Caco-2 (cell line): ENCODE data around the gene CALML3. TPM values are rescaled to one million over a fixed set of nuclear protein-coding genes. Genes with fewer than 3 reads are reported as not detected.

Experiments used
- BruUV-seq: library from RNA; stranded (reverse); fragments of 400-500 nt; replicated peaks from 2 replicates; lab custom pipeline; 2021; lab: Mats Ljungman, UMichigan
- CTCF ChIA-PET: fragments of 300-600 bp; sonication (Branson Sonifier 250); formaldehyde crosslinking; loops from one replicate; lab custom pipeline; 2022; ENCODE audit warnings: antibody characterized with exemption; lab: Charles Lee
- POLR2A ChIA-PET: fragments of 300-600 bp; sonication (Branson Sonifier 250); formaldehyde crosslinking; loops from one replicate; lab custom pipeline; 2022; ENCODE audit warnings: antibody characterized with exemption; lab: Charles Lee
- DNase-seq, 2 experiments: peaks; one replicate each; pipeline versions ENCODE4 v3.0.0 to v3.0.0-alpha.2; 2020 to 2022
- H3K27me3 ChIP-seq: replicated peaks from 2 replicates; pipeline ENCODE4 v1.6.0; 2011; ENCODE audit warnings: low read length; ENCODE audit not compliant: control insufficient read depth, insufficient read depth
- H3K36me3 ChIP-seq: 2 replicates; pipeline ENCODE4 v1.5.1; 2011; ENCODE audit warnings: low read length; ENCODE audit not compliant: control insufficient read depth, insufficient read depth
- H3K4me1 ChIP-seq: fragments of 250-450 bp; sonication (Bioruptor Pico); 2 replicates; pipeline ENCODE4 v1.5.1; 2020; ENCODE audit warnings: mild to moderate bottlenecking
- H3K4me3 ChIP-seq: 2 replicates; pipeline ENCODE4 v1.5.1; 2011; ENCODE audit warnings: low read depth, mild to moderate bottlenecking, control low read depth, low read length
- H3K9me3 ChIP-seq: fragments of 250-450 bp; sonication (Bioruptor Pico); 2 replicates; pipeline ENCODE4 v1.5.1; 2020; ENCODE audit warnings: mild to moderate bottlenecking, moderate library complexity
- H3K27ac Mint-ChIP-seq: one replicate; pipeline ENCODE4 v1.8.0; 2022; ENCODE audit warnings: mixed read lengths; ENCODE audit not compliant: unreplicated experiment
- H3K27me3 Mint-ChIP-seq: one replicate; pipeline ENCODE4 v1.8.0; 2022; ENCODE audit warnings: mixed read lengths; ENCODE audit not compliant: insufficient read depth, unreplicated experiment
- H3K36me3 Mint-ChIP-seq: one replicate; pipeline ENCODE4 v1.8.0; 2022; ENCODE audit warnings: mild to moderate bottlenecking, mixed read lengths; ENCODE audit not compliant: insufficient read depth, unreplicated experiment
- H3K4me1 Mint-ChIP-seq: one replicate; pipeline ENCODE4 v1.8.0; 2022; ENCODE audit warnings: low read depth, mixed read lengths; ENCODE audit not compliant: unreplicated experiment
- H3K4me3 Mint-ChIP-seq: one replicate; pipeline ENCODE4 v1.8.0; 2022; ENCODE audit warnings: mild to moderate bottlenecking, moderate library complexity, mixed read lengths; ENCODE audit not compliant: unreplicated experiment
- H3K9me3 Mint-ChIP-seq: one replicate; pipeline ENCODE4 v1.8.0; 2022; ENCODE audit warnings: mixed read lengths; ENCODE audit not compliant: unreplicated experiment
- CTCF ChIP-seq, 2 experiments: fragments of 200-600 bp in 1 of 2; IDR thresholded peaks; 1 replicate in 1 of 2; 2 replicates in 1 of 2; pipeline versions ENCODE4 v1.5.1 to v1.8.0; 2011 to 2022; ENCODE audit warnings: antibody characterized with exemption in 1 of 2, control low read depth in 1 of 2, inconsistent platforms in 1 of 2, low read depth in 1 of 2, low read length in 1 of 2, mild to moderate bottlenecking in 1 of 2, moderate library complexity in 1 of 2; ENCODE audit not compliant: insufficient read depth in 1 of 2, severe bottlenecking in 1 of 2, unreplicated experiment in 1 of 2
- intact Hi-C: fragments of 100-400 bp; cut with micrococcal nuclease; formaldehyde crosslinking; loops from one replicate; pipeline ENCODE4 v1.10.0; 2022; ENCODE audit not compliant: unreplicated experiment
- total RNA-seq: library from RNA; stranded (reverse); gene quantifications from 2 replicates; pipeline ENCODE4 v1.2.3, GENCODE V29; 2022

CALML3 gene
- total RNA-seq, 1 experiment from 2014 or later, result 0.18 TPM

DNA sequence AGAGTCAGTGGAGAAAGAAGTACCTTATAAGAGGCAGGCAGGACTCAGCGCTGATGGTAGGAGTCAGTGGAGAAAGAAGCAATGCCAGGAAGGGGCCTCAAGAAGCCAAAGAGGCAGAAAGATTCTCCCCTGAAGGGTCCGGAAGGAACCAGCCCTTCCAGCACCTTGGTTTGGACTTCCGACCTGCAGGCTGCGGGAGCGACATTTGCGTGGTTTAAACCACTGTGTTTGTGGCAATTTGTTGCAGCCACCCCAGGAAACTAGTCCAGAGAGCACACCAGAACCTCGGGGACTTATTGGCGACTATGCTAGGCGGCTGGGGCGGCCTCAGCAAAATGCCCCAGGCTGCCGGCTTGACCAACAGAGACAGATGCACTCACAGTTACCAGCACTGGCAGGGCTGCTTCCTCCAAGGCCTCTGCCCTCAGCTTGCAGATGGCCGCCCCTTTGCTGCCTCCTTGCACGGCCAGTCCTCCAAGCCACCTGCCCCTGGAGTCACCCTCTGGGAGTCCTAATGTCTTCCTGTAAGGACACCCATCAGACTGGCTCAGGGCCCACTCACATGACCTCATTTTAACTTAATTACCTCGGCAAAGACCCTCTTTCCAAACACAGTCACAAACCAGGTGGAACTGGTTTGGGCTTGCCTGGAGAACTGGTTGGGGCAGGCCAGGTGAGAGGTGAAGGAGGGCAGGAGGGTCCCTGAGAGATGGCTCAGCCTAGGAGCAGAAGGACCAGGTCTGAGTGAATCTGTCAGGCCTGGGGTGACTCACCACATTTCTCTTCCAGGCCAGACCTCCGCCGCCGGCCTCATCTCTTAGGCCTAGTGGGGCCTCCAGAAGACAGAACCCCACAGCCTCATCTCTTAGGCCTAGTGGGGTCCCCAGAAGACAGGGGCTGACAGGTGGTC is 26.1 kb downstream of the CALML3 start:
- no peaks in the 10 kb centered on the region for H3K9me3 Mint-ChIP-seq
- Histone ChIP-seq H3K4me3 (no peak overlapping the region), H3K36me3 (no peaks in the 10 kb centered on the region), H3K4me1 (peaks cover 68% of the 10 kb centered on the region), H3K9me3 (no peaks in the 10 kb centered on the region), H3K27me3 (no peaks in the 10 kb centered on the region)
- BruUV-seq, result no TSS peak
- H3K4me3 Mint-ChIP-seq, result no peak overlapping the region
- H3K4me1 Mint-ChIP-seq, result peaks cover 28% of the 10 kb centered on the region
- H3K27me3 Mint-ChIP-seq, result no peaks in the 10 kb centered on the region
- TF ChIP-seq CTCF (IDR thresholded peaks at IDR 0.05; ENCODE audit: insufficient read depth in 1 of 2, low read depth in 1 of 2, low read length in 1 of 2, severe bottlenecking in 1 of 2, unreplicated experiment in 1 of 2), result no peak
- intact Hi-C loops, result no loop called here
- ChIA-PET CTCF (no interaction called here), POLR2A (no interaction called here)
- no peak overlapping the region for H3K27ac Mint-ChIP-seq
- peak in 1 of 2 experiments; percentile 57 for DNase-seq
- H3K36me3 Mint-ChIP-seq, result no peaks in the 10 kb centered on the region

DNA sequence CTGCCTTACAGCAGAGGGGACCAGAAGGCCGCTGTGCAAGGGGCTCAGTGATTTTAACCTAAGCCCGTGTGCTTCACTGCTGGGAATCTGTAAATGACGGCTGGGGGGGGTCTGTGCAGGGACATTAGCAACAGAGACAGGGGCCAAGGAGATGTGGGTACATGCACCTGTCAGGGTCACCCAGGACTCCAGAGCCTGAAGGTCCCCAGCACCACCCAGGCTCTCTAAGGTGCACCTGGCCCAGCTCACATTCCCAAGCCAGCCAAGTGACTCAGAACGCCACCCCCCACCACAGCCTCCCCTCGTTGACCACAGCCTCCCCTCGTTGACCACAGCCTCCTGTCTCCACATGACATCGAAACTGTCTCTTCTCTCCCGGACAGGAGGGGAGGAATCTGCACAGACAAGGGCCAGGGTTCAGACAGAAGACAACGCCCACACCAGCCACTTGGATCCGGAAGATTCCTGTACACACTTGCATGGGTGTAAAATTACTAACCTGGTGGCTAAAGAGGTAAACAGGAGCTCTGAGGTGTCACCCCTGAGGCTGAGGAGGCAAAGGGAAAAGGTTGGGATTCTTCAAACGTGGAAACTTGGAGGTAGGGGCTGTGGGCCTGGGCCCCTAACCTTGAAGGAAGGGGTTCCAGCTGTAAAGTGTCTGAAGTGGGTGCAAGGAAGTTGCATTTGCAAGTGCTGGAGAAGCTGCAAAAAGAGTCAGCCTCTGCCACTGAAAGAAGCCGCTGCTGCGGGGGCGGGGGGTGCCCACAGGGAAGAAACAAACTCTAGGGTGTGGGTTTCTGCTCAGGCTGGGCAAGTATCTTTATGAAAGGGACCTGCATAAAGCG is 27.0 kb downstream of the CALML3 start:
- no peak overlapping the region for H3K27ac Mint-ChIP-seq
- no peak for TF ChIP-seq CTCF (IDR thresholded peaks at IDR 0.05; ENCODE audit: insufficient read depth in 1 of 2, low read depth in 1 of 2, low read length in 1 of 2, severe bottlenecking in 1 of 2, unreplicated experiment in 1 of 2)
- POLR2A ChIA-PET, result no interaction called here
- BruUV-seq, result no TSS peak
- H3K9me3 Mint-ChIP-seq, result no peaks in the 10 kb centered on the region
- peaks cover 28% of the 10 kb centered on the region for H3K4me1 Mint-ChIP-seq
- intact Hi-C loops, result no loop called here
- H3K9me3 ChIP-seq, result no peaks in the 10 kb centered on the region
- H3K4me1 ChIP-seq, result peaks cover 67% of the 10 kb centered on the region
- H3K36me3 ChIP-seq, result no peaks in the 10 kb centered on the region
- H3K27me3 ChIP-seq, result no peaks in the 10 kb centered on the region
- DNase-seq, result peak in 1 of 2 experiments; percentile 44
- CTCF ChIA-PET, result no interaction called here
- H3K4me3 ChIP-seq, result no peak overlapping the region
- no peaks in the 10 kb centered on the region for H3K27me3 Mint-ChIP-seq
- no peaks in the 10 kb centered on the region for H3K36me3 Mint-ChIP-seq
- no peak overlapping the region for H3K4me3 Mint-ChIP-seq
